Endothelial cell of umbilical vein (primary cell): ENCODE results near the gene TUBGCP3. TPM values are rescaled to one million over a fixed set of nuclear protein-coding genes. Genes with fewer than 3 reads are reported as not detected.
A peak's percentile ranks its signal among the peaks of the same experiment; 100 is the strongest.

ENCODE experiments used
- BruUV-seq: library from RNA; stranded (reverse); fragments of 400-500 nt; replicated peaks from 2 replicates; lab custom pipeline; 2021; lab: Mats Ljungman, UMichigan
- CTCF ChIA-PET: fragments of 300-600, 350-600 bp; sonication (Branson Sonifier 250); formaldehyde crosslinking; loops from one replicate; lab custom pipeline; 2021; ENCODE audit warnings: antibody characterized with exemption, inconsistent platforms; lab: Charles Lee
- POLR2A ChIA-PET: fragments of 300-600, 350-600 bp; sonication (Branson Sonifier 250); formaldehyde crosslinking; loops from one replicate; lab custom pipeline; 2021; ENCODE audit warnings: antibody characterized with exemption, inconsistent platforms; lab: Charles Lee
- DNase-seq: peaks from one replicate; pipeline ENCODE4 v3.0.0-alpha.2; 2011; ENCODE audit warnings: low read depth, low spot score
- FAIRE-seq: peaks from 2 replicates; lab custom pipeline; 2011; peaks lifted over from hg19 to GRCh38; lab: Jason Lieb, UNC
- H2AFZ ChIP-seq: 2 replicates; pipeline ENCODE4 v1.6.0; 2012; ENCODE audit warnings: low read depth, low read length, control low read depth, inconsistent platforms
- H3K27ac ChIP-seq: 2 replicates; pipeline ENCODE4 v1.5.1; 2011; ENCODE audit warnings: low read depth, mild to moderate bottlenecking, control low read depth, low read length, moderate library complexity; ENCODE audit not compliant: insufficient read depth
- H3K27me3 ChIP-seq, 2 experiments: 2 replicates each; pipeline versions ENCODE4 v1.6.0 to v1.6.1; 2011; ENCODE audit warnings: low read length in 2 of 2, mixed read lengths in 1 of 2; ENCODE audit not compliant: control insufficient read depth in 2 of 2, insufficient read depth in 2 of 2
- H3K36me3 ChIP-seq, 2 experiments: 2 replicates in 1 of 2; 3 replicates in 1 of 2; pipeline ENCODE4 v1.5.1; 2011; ENCODE audit warnings: low read length in 2 of 2, mild to moderate bottlenecking in 1 of 2, moderate library complexity in 1 of 2; ENCODE audit not compliant: control insufficient read depth in 2 of 2, insufficient read depth in 2 of 2; ENCODE audit errors: extremely low read depth in 1 of 2
- H3K4me1 ChIP-seq: 3 replicates; pipeline ENCODE4 v1.5.1; 2011; ENCODE audit warnings: mild to moderate bottlenecking, low read length; ENCODE audit not compliant: control insufficient read depth, insufficient read depth; ENCODE audit errors: extremely low read depth
- H3K4me2 ChIP-seq: 2 replicates; pipeline ENCODE4 v1.6.1; 2011; ENCODE audit warnings: low read length, control low read depth, mixed read lengths; ENCODE audit not compliant: insufficient read depth
- H3K4me3 ChIP-seq, 3 experiments: fragments of 200-600 bp in 1 of 3; sonication (generic), shearing (Covaris generic) in 1 of 3; replicated peaks in 1 of 3; 2 replicates each; pipeline ENCODE4 v1.5.1; 2011 to 2016; ENCODE audit warnings: control low read depth in 3 of 3, low read length in 3 of 3, mild to moderate bottlenecking in 2 of 3, inconsistent platforms in 1 of 3, low read depth in 1 of 3, moderate library complexity in 1 of 3; ENCODE audit not compliant: insufficient read depth in 1 of 3
- H3K79me2 ChIP-seq: 2 replicates; pipeline ENCODE4 v1.6.0; 2012; ENCODE audit warnings: low read length, inconsistent platforms; ENCODE audit not compliant: control insufficient read depth, insufficient read depth
- H3K9ac ChIP-seq: replicated peaks from 2 replicates; pipeline ENCODE3; 2011; ENCODE audit warnings: low read length, control low read depth; ENCODE audit not compliant: insufficient read depth; ENCODE audit errors: extremely low read depth
- H3K9me1 ChIP-seq: replicated peaks from 3 replicates; pipeline ENCODE4 v1.6.0; 2011; ENCODE audit warnings: mild to moderate bottlenecking, low read length; ENCODE audit not compliant: control insufficient read depth, insufficient read depth; ENCODE audit errors: extremely low read depth
- H3K9me3 ChIP-seq: replicated peaks from 2 replicates; pipeline ENCODE4 v1.5.1; 2012; ENCODE audit warnings: low read length, inconsistent platforms; ENCODE audit not compliant: control insufficient read depth, insufficient read depth
- H4K20me1 ChIP-seq: replicated peaks from 2 replicates; pipeline ENCODE3; 2011; ENCODE audit warnings: mild to moderate bottlenecking, low read length; ENCODE audit not compliant: control insufficient read depth, insufficient read depth; ENCODE audit errors: extremely low read depth
- FOS ChIP-seq: IDR thresholded peaks from 2 replicates; pipeline ENCODE4 v1.6.1; 2011; ENCODE audit warnings: mild to moderate bottlenecking, low read length, moderate library complexity, borderline replicate concordance; ENCODE audit not compliant: insufficient read depth
- GATA2 ChIP-seq: IDR thresholded peaks from 2 replicates; pipeline ENCODE4 v1.7.0; 2011; ENCODE audit warnings: low read depth, mild to moderate bottlenecking, moderate library complexity, mixed read lengths, low read length; ENCODE audit not compliant: insufficient read length, insufficient read depth
- JUN ChIP-seq: IDR thresholded peaks from 2 replicates; pipeline ENCODE4 v1.6.1; 2011; ENCODE audit warnings: borderline replicate concordance, low read depth; ENCODE audit not compliant: insufficient read length, insufficient read depth
- MYC ChIP-seq: IDR thresholded peaks from one replicate; pipeline ENCODE4 v1.6.1; 2011; ENCODE audit warnings: mild to moderate bottlenecking, low read depth, low read length
- POLR2A ChIP-seq: IDR thresholded peaks from 2 replicates; pipeline ENCODE4 v1.6.1; 2012; ENCODE audit warnings: low read depth, mild to moderate bottlenecking, control low read depth, low read length
- POLR2AphosphoS5 ChIP-seq: IDR thresholded peaks from 2 replicates; pipeline ENCODE4 v1.6.1; 2012; ENCODE audit warnings: low read depth, mild to moderate bottlenecking, control low read depth, low read length, moderate library complexity; ENCODE audit not compliant: insufficient read depth
- dilution Hi-C: fragments of 300-500 bp; cut with MboI; formaldehyde crosslinking; loops from one replicate; pipeline ENCODE4 v1.15.0; 2019; ENCODE audit warnings: low sequenced_read_pairs; ENCODE audit not compliant: extremely low pct_ligation_motif_present
- intact Hi-C: fragments of 100-400 bp; cut with micrococcal nuclease; formaldehyde crosslinking; loops from one replicate; pipeline ENCODE4 v1.10.0; 2022
- polyA plus RNA-seq, 4 experiments: library from polyadenylated mRNA; depleted of rRNA in 3 of 4; stranded (reverse) in 3 of 4; unstranded in 1 of 4; fragments of >200 nt; gene quantifications; 2 replicates each; pipeline versions ENCODE4 v1.2.1 to v1.2.3, GENCODE V29; 2011 to 2012; ENCODE audit warnings: missing spikeins in 1 of 4
- total RNA-seq: library from RNA; stranded (reverse); gene quantifications from 2 replicates; pipeline ENCODE4 v1.2.3, GENCODE V29; 2021
- TF ChIP-seq, protein P1 (sequence below), 2 donors: IDR thresholded peaks; 1 replicate in 1 of 2; 2 replicates in 1 of 2; pipeline ENCODE4 v1.5.1; 2011; ENCODE audit warnings: low read length in 2 of 2, mild to moderate bottlenecking in 2 of 2, moderate library complexity in 2 of 2, control low read depth in 1 of 2, inconsistent platforms in 1 of 2, low read depth in 1 of 2; ENCODE audit not compliant: insufficient read depth in 1 of 2; ENCODE audit errors: extremely low read depth in 1 of 2
- TF ChIP-seq, protein P2 (sequence below): IDR thresholded peaks from 2 replicates; pipeline ENCODE4 v1.6.1; 2011; ENCODE audit not compliant: insufficient read depth, insufficient read length

Gene TUBGCP3
- total and polyA plus RNA-seq, 2 donors (not counting 3 experiments of a cell fraction or from before 2014, with no cell fraction given): 36.4 to 47.7 TPM

DNA sequence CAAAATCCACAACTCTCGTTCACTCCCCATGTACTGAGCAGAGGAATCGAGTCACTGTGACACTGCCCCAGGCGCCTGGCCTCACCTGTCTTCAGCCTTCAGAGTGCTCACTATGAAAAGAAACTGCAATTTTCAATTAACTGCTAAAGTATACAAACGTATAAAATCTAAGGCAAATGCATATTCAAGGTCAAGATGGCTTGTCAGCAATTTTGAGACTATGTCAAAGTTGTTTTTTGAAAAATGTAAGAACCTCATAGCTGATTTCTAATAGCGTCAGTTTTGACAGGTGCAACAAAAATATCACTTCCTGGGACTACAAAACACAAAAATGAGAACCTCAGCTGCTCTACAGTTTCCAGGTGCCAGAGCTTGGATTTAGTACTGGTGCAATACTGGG lies 31.4 kb downstream of the TUBGCP3 start:
- ChIA-PET POLR2A (no interaction called here), CTCF (no interaction called here)
- TF ChIP-seq, protein P1, sequence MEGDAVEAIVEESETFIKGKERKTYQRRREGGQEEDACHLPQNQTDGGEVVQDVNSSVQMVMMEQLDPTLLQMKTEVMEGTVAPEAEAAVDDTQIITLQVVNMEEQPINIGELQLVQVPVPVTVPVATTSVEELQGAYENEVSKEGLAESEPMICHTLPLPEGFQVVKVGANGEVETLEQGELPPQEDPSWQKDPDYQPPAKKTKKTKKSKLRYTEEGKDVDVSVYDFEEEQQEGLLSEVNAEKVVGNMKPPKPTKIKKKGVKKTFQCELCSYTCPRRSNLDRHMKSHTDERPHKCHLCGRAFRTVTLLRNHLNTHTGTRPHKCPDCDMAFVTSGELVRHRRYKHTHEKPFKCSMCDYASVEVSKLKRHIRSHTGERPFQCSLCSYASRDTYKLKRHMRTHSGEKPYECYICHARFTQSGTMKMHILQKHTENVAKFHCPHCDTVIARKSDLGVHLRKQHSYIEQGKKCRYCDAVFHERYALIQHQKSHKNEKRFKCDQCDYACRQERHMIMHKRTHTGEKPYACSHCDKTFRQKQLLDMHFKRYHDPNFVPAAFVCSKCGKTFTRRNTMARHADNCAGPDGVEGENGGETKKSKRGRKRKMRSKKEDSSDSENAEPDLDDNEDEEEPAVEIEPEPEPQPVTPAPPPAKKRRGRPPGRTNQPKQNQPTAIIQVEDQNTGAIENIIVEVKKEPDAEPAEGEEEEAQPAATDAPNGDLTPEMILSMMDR (IDR thresholded peaks at IDR 0.05; ENCODE audit: extremely low read depth in 1 of 2, insufficient read depth in 1 of 2, low read depth in 1 of 2, low read length in 2 of 2): no peak
- TF ChIP-seq JUN (no peak), MYC (no peak), FOS (no peak), POLR2A (no peak), POLR2AphosphoS5 (no peak), GATA2 (no peak)
- TF ChIP-seq, protein P2, sequence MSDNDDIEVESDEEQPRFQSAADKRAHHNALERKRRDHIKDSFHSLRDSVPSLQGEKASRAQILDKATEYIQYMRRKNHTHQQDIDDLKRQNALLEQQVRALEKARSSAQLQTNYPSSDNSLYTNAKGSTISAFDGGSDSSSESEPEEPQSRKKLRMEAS: no peak
- peaks cover 14 to 28% of the 10 kb centered on the region in 2 experiments for H3K36me3 ChIP-seq
- no peaks in the 10 kb centered on the region for H3K9me3 ChIP-seq
- no peak for DNase-seq
- no peak overlapping the region for H3K4me3 ChIP-seq
- FAIRE-seq: peak; percentile 48
- intact Hi-C loops (no loop called here), dilution Hi-C loops (no loop called here)
- BruUV-seq: no TSS peak
- H4K20me1 ChIP-seq: no peaks in the 10 kb centered on the region
- H3K79me2 ChIP-seq: peaks cover 15% of the 10 kb centered on the region
- H3K27ac ChIP-seq: no peak overlapping the region
- no peak overlapping the region for H2AFZ ChIP-seq
- no peaks in the 10 kb centered on the region for H3K27me3 ChIP-seq
- H3K9me1 ChIP-seq: no peaks in the 10 kb centered on the region
- H3K9ac ChIP-seq: no peak overlapping the region
- peaks cover 22% of the 10 kb centered on the region for H3K4me1 ChIP-seq
- H3K4me2 ChIP-seq: no peak overlapping the region
